Hematopoietic multipotent progenitor cell treated with erythropoietin and hydrocortisone succinate and interleukin-3 and kit ligand, for 8 days (in vitro differentiated cells): Measurements from ENCODE around the gene SNTB2.

ENCODE experiments used
- DNase-seq: peaks from one replicate; pipeline ENCODE4 v3.0.0-alpha.2; 2015

Gene SNTB2

DNA sequence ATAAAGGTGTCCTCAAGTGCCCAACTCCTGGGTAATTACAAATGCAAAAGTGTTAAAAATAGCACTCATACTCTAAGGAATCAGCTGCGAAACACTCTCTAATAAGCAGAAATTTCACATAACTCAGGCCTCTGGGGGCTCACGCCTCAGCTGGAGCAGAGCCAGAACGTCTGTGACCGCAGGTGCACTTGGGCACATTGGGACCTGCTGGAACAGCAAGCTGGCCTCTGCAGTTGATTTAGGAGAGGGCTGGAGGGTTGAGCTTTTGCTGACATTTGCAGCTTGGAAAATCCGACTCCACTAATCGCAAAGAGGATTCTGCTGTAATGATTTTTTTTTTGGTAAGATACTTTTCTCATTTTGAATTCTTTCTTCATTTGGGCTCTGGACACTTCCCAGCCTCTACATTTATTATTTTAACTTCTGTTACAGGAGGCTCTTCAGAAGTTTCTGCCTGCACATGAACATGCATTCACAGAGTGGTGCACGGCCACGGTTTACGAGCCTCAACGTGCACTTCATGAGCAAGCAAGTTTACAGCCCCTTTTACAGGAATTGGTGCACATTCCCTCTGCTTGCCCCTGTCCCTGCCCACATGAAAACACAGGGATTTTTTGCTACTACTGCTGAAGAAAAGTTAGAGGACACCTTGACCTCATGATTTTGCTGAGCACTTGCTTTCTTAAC is 4.1 kb upstream of the SNTB2 start:
- no peak for DNase-seq

DNA sequence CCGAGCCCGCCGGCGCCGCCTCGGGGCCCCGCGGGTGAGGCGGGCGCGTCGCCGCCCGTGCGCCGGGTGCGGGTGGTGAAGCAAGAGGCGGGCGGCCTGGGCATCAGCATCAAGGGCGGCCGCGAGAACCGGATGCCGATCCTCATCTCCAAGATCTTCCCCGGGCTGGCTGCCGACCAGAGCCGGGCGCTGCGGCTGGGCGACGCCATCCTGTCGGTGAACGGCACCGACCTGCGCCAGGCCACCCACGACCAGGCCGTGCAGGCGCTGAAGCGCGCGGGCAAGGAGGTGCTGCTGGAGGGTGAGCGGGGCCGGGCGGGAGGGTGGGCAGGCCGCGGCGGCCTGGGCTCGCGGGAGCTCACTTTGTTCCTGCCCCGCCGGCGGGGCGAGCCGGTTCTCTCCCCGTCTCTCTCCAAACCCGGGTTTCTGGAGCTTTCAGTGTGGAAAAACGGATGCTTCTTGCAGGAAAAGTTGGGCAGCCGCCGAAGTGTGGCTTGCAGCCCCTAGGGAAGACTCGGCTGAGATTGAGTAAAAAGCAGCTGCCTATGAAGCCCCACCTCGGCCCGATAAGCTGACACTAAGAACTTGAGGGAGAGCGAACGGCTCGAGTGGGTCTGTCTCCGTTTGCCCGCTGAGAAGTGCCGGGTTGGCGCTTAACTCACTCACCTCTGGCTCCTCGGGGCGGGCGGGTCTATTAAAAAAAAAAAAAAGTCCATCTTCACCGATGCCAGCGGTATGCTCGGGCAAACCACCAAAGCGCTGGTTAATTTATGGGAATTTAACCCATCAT is 677 bp downstream of the SNTB2 start:
- DNase-seq, result peak; percentile 25

DNA sequence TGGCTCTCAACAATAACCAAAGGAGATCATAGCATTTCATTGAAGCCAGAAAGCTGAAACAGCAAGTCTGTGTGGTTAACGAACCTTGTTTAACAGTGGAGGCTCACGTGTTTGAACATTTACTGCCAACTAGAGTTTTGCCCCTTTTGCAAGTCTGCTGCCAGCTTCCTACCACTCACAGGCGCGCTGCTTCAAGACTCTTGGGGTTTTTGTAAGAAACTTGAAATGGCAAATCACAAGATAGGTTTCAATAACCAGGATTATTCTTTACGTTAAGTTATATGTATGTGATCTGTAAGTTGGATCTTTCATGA is 1.2 kb downstream of the SNTB2 start:
- peak; percentile 52 for DNase-seq

- DNase-seq, result no peak
Observed at GRCh38 chr16:69188716-69189115, 1.8 kb downstream of the SNTB2 start.

- no peak for DNase-seq
Observed at GRCh38 chr16:69190046-69190588, 3.2 kb downstream of the SNTB2 start.

- DNase-seq, result no peak
Observed at GRCh38 chr16:69190598-69190997, 3.6 kb downstream of the SNTB2 start.

DNA sequence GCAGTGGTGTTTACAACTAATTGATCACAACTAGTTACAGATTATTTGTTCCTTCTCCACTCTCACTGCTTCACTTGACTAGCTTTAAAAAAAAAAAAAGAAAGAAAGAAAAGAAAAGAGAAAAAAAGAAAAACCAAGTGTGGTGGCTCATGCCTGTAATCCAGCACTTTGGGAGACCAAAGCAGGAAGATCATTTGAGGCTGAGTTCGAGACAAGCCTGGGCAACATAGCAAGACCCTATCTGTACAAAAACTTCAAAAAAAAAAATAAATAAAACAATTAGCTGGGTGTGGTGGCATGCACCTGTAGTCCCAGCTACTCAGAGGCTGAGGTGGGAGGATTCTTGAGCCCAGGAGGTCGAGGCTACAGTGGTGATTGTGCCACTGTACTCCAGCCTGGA is 4.2 kb downstream of the SNTB2 start:
- no peak for DNase-seq

DNA sequence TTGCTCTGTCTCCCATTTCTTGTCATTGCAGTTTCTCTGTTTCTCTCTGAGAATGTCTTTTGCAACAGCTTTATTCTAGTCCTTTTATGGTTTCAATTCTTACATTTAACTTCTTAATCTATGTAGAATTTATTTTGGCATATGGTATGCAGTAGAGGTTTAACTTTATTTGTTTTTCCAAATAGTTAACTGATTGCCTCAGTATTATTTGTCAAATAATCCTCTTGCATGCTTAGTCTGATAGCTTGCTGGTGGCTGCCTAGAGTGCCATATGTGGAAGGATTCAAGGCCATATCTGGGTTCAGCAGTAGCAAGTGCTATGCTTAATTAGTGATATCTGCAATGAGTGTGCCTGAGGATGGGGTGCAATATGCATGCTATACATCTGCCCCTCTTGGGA is 6.9 kb downstream of the SNTB2 start:
- DNase-seq, result peak; percentile 41

DNA sequence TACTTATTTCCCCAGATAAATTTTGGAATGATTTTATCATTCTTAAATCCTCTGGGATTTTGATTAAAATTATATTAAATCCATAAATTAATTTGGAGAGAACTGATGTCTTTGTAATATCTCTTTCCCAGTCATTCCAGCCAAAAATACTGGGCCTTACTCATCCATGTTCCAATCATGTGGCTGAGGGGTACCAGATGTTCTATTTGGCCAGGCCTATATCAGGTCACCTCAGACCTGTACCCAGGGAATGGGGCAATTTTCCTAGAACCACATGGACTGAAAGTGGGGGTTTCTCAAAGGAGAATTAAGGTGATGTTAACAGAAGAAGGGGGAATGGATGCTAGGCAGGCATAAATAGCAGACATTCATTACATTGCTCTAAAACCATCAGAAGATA is 7.5 kb downstream of the SNTB2 start:
- DNase-seq, result no peak

GRCh38 chr16:69195369-69196029 is 8.5 kb downstream of the SNTB2 start:
- no peak for DNase-seq

- no peak for DNase-seq
Observed at GRCh38 chr16:69197573-69197972, 10.6 kb downstream of the SNTB2 start.

DNA sequence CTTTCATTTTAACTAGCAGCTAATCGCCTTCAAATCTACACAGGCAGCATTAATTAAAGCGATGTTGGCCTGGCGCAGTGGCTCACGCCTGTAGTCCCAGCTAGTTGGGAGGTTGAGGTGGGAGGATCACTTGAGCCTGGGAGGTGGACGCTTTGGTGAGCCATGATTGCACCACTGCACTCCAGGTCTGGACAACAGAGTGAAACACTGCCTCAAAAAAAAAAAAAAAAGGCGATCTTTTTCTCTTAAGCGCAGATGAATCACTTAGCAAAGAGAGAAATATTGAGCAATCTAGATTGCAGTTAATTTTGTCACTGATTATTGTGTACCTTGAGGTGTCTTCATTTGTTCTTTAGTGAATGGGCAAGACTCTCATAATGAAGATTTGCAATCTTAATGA is 12.4 kb downstream of the SNTB2 start:
- no peak for DNase-seq

DNA sequence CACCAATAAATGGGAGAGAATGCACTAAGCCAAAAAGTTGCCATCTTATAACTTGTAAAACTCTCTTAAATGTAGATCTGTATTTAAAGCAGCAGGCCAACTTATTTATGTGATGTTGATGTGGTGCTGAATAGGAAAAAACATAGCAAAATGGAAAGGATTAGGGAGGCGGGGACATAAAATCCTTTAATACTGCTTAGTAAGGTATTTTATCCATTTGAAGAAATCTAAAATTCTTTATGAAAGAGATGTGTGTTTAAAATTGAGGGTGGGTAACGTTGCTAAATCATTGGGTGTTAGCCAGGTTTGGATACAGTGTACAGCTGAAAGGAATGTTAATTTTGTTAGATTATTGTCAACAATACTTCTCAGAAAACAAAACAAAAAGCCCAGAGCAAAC is 14.3 kb downstream of the SNTB2 start:
- no peak for DNase-seq

- no peak for DNase-seq
Observed at GRCh38 chr16:69201787-69202186, 14.8 kb downstream of the SNTB2 start.

GRCh38 chr16:69204172-69204571 is 17.2 kb downstream of the SNTB2 start:
- no peak for DNase-seq

GRCh38 chr16:69209735-69210134 is 22.8 kb downstream of the SNTB2 start:
- no peak for DNase-seq

DNA sequence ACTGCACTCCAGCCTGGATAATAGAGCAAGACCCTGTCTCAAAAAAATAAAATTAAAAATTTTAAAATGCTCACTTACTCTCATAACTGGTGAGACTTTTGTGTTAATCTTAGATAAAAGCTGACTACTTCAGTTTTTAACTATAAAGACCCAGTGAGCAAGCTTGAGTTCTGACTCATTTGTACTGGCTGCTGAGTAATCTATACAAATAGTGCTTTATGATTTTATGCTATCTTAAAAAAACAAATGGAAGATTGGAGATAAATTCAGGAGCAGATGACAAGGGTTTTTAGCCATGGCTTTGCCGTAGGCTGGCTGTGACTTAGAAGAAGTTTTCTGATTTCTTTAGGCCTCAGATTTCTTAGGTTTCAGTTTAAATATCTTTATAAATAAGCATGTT is 30.5 kb downstream of the SNTB2 start:
- peak; percentile 56 for DNase-seq

GRCh38 chr16:69219279-69219678 is 32.3 kb downstream of the SNTB2 start:
- no peak for DNase-seq

DNA sequence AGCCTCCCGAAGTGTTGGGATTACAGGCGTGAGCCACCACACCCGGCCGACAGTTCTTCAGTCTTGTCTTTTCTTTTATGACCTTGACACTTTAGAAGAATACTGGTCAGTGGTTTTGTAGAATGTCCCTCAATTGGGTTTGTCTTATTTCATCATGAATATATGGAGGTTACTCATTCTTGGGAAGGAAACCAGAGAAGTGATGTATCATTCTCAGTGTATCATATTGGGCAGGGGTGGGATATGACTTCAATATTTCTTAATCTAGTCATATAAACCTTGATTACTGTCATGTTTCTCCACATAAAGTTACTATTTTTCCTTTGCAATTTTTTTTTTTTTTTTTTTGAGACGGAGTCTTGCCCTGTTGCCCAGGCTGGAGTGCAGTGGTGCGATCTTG is 36.9 kb downstream of the SNTB2 start:
- DNase-seq, result no peak

- no peak for DNase-seq
Observed at GRCh38 chr16:69225121-69225520, 38.2 kb downstream of the SNTB2 start.

DNA sequence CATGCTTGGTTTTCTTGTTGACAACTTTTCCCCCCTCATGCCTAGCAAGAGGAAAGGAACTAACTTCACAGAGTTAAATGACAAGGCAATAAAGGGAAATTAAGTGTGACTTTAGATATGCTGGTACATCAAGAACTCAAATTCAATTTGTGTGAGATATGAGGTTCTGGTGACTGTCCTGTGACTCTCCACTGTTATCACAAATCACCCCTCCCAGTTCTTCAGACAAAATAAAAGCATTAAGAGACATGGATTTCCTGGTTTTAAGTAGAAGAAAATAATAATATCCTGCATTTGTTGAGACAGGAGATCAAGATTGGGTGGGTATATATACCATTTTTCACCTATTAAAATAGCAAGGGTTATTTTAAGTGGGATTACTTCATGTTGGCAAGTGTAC is 46.2 kb downstream of the SNTB2 start:
- DNase-seq, result no peak

DNA sequence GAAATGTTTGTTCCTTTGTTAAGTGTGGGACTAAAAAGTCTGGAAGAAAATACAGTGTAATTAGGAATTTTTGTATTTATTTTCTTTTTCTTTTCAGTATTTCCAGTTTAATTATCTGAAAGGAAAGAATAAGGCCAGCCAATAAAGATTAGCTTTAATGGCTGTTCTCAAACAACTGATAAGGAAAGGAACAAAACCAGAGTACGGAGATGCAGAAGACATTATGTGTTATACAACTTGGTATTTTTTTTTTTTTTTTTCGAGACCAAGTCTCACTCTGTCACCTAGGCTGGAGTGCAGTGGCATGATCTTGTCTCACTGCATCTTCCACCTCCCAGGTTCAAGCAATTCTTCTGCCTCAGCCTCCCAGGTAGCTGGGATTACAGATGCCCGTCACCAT is 47.5 kb downstream of the SNTB2 start:
- DNase-seq, result no peak

DNA sequence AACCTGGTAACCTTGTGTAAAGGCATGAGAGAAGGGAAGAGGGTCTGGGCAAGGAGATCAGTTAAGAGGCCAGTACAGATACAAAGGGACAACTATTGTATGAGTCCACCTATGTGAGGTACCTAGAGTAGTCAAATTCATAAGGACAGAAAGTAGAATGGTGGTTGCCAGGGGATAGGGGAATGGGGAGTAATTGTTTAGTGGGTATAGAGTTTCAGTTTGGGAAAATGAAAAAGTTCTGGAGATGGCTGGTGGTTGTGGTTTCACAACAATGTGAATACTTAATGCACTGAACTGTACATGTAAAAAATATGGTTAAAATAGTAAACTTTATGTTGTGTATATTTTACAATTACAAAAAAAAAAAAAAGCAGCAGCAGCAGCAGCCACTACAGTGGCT is 49.4 kb downstream of the SNTB2 start:
- no peak for DNase-seq

DNA sequence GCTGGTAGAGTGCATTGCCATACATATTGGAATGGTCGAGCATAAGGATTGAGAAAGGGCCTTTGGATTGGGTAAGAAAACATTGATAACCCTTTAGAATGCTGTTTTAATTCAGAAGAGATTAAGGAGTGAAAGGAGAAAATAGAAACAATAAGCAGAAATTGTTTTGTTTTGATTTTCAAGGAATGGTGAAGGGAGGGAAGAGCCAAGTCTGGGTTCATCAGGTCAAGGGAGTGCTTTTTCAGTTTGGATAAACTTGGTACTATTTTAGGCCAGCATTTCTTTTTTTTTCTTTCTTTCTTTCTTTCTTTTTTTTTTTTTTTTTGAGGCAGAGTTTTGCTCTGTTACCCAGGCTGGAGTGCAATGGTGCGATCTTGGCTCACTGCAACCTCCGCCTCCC is 50.3 kb downstream of the SNTB2 start:
- DNase-seq, result no peak
